Right lobe of liver (tissue), 4 donors: ENCODE measurements around the gene SGCD.
"Not testable (repeated sequence)": the region's sequence is repeated elsewhere in the genome, so short reads cannot be mapped to it uniquely, and the experiment has no call there.

Source experiments
- CTCF ChIP-seq, 4 donors: fragments of 200-600 bp in 3 of 4; fragments of 450-650 bp in 1 of 4; IDR thresholded peaks; one replicate each; pipeline versions ENCODE4 v1.5.1 to v1.8.0; 2016 to 2022; ENCODE audit warnings: antibody characterized with exemption in 4 of 4, mild to moderate bottlenecking in 2 of 4
- POLR2A ChIP-seq: fragments of 450-650 bp; IDR thresholded peaks from one replicate; pipeline ENCODE4 v1.6.1; 2017; ENCODE audit warnings: antibody characterized with exemption, mild to moderate bottlenecking
- donor health status: DM: no; HTN: no; CAD: no.
- donor health status: DM: no; HTN: no; CAD: no.
- donor health status: DM: no; HTN: yes; CAD: no.

- TF ChIP-seq CTCF (IDR thresholded peaks at IDR 0.05); POLR2A: not testable (repeated sequence)
Observed at GRCh38 chr5:156610582-156610981, 283.6 kb downstream of the SGCD start.
